Activated B cell treated with CpG ODN at 0.5 μM for 24 hours (primary cell): Measurements from ENCODE around the gene PPT2. TPM values are rescaled to one million over a fixed set of nuclear protein-coding genes. Genes with fewer than 3 reads are reported as not detected.

Source experiments
- ATAC-seq: fragments of 200-7000 bp; cut with Tn5 transposase; one replicate; pipeline ENCODE4 v1.10.0; 2021; ENCODE audit warnings: low read depth, mild to moderate bottlenecking, moderate library complexity
- CTCF ChIA-PET: fragments of 350-600 bp; sonication (Branson Sonifier 250); formaldehyde crosslinking; loops from one replicate; lab custom pipeline; 2021; ENCODE audit warnings: antibody characterized with exemption; lab: Charles Lee
- POLR2A ChIA-PET: fragments of 350-600 bp; sonication (Branson Sonifier 250); formaldehyde crosslinking; loops from one replicate; lab custom pipeline; 2021; ENCODE audit warnings: antibody characterized with exemption; lab: Charles Lee
- DNase-seq: peaks from one replicate; pipeline ENCODE4 v3.0.0; 2022
- H3K27ac Mint-ChIP-seq: one replicate; pipeline ENCODE4 v1.8.0; 2020; ENCODE audit warnings: mixed read lengths
- H3K27me3 Mint-ChIP-seq: one replicate; pipeline ENCODE4 v1.8.0; 2021; ENCODE audit warnings: mixed read lengths
- H3K36me3 Mint-ChIP-seq: one replicate; pipeline ENCODE4 v1.8.0; 2021; ENCODE audit warnings: low read depth, mixed read lengths
- H3K4me1 Mint-ChIP-seq: one replicate; pipeline ENCODE4 v1.8.0; 2021; ENCODE audit warnings: mixed read lengths
- H3K4me3 Mint-ChIP-seq: one replicate; pipeline ENCODE4 v1.8.0; 2020; ENCODE audit warnings: mild to moderate bottlenecking, mixed read lengths
- H3K9me3 Mint-ChIP-seq: one replicate; pipeline ENCODE4 v1.8.0; 2020; ENCODE audit warnings: mixed read lengths
- intact Hi-C: fragments of 100-400 bp; cut with micrococcal nuclease; formaldehyde crosslinking; loops from one replicate; pipeline ENCODE4 v1.15.1; 2024
- total RNA-seq: library from RNA; stranded (reverse); gene quantifications from 2 replicates; pipeline ENCODE4 v1.2.3, GENCODE V29; 2022
- TF ChIP-seq, protein P1 (sequence below): fragments of 200-600 bp; IDR thresholded peaks from one replicate; pipeline ENCODE4 v1.8.0; 2022; ENCODE audit warnings: antibody characterized with exemption, mild to moderate bottlenecking

Gene PPT2
- total RNA-seq, 1 donor from 2014 or later = 3.0 TPM

DNA sequence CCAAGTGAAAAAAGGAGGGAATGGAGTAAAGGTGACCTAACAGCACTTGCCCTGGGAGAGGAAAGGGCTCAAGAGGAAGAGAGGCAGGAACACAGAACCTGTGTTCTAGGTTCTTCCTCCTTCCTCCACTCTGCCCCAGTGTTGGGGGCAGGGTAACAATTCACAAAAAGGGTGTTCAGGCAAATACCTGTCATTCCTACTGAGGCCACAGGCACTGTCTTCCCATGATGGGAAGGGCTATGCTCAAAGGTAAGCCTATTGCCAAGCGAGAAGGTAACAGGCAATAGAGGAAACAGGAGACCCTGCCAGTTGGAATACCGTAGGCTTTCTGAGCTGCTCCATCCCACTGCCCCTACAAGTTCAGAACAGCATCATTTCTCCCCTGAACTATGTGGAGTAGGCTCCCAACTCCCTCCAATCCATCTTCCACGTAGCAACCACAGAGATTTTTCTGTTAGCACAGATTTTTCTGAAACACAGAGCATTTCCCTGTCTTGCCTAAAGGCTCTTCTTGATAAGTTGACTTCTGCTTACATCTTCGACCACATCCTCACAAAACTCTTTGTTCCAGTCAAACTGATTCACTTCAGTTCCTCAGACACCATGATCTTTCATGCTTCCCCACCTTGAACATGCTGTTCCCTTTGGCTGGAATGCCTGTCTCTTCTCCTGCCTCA, 19.2 kb downstream of the PPT2 start:
- TF ChIP-seq, protein P1, sequence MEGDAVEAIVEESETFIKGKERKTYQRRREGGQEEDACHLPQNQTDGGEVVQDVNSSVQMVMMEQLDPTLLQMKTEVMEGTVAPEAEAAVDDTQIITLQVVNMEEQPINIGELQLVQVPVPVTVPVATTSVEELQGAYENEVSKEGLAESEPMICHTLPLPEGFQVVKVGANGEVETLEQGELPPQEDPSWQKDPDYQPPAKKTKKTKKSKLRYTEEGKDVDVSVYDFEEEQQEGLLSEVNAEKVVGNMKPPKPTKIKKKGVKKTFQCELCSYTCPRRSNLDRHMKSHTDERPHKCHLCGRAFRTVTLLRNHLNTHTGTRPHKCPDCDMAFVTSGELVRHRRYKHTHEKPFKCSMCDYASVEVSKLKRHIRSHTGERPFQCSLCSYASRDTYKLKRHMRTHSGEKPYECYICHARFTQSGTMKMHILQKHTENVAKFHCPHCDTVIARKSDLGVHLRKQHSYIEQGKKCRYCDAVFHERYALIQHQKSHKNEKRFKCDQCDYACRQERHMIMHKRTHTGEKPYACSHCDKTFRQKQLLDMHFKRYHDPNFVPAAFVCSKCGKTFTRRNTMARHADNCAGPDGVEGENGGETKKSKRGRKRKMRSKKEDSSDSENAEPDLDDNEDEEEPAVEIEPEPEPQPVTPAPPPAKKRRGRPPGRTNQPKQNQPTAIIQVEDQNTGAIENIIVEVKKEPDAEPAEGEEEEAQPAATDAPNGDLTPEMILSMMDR = no peak
- Mint-ChIP-seq H3K4me1 (peaks cover 35% of the 10 kb centered on the region), H3K4me3 (no peak overlapping the region), H3K36me3 (peaks cover 28% of the 10 kb centered on the region), H3K27ac (no peak overlapping the region), H3K27me3 (no peaks in the 10 kb centered on the region), H3K9me3 (no peaks in the 10 kb centered on the region)
- ChIA-PET POLR2A (interaction anchor here (0.5 kb wide), 1 partner anchor 46 kb away, joined by 3 read pairs; no protein-coding TSS in a partner anchor), CTCF (interaction anchor here (0.6 kb wide), 1 partner anchor 731 kb away, joined by 3 read pairs; no protein-coding TSS in a partner anchor)
- intact Hi-C loops = loop anchor here (10.0 kb wide), 1 partner anchor 508 kb away; the partner anchor contains the start of genes C6orf47, CSNK2B, GPANK1 and LY6G5B
- DNase-seq (no peak), ATAC-seq (no peak)

DNA sequence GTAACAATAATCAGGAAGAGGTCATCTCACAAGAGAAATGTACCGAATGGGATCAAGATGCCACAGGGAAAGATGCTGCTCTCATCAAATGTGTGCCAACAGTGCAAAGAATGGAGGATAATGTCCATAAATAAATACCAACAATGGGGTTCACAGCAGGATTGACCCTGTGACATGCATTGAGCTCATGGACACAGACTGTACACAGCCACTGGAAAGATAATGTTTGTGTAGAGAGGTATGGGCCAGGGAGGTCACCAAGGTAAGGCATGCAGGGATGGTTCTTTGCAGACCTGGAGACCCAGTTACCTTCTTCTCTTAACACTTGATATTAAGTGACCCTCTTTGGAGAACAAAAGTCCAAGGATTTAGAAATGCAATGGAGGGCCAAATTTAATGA, 20.5 kb downstream of the PPT2 start:
- Mint-ChIP-seq H3K9me3 (no peaks in the 10 kb centered on the region), H3K27ac (no peak overlapping the region), H3K4me1 (peaks cover 45% of the 10 kb centered on the region), H3K27me3 (no peaks in the 10 kb centered on the region), H3K4me3 (peak overlapping the region; percentile 11), H3K36me3 (peaks cover 33% of the 10 kb centered on the region)
- no peak for ATAC-seq
- TF ChIP-seq, protein P1 = no peak
- ChIA-PET POLR2A (interaction anchor here (1.1 kb wide), 1 partner anchor 21 kb away, joined by 3 read pairs; no protein-coding TSS in a partner anchor), CTCF (no interaction called here)
- intact Hi-C loops = loop anchor here (10.0 kb wide), 1 partner anchor 510 kb away; the partner anchor contains the start of genes C6orf47, CSNK2B, GPANK1 and LY6G5B
- DNase-seq = no peak

DNA sequence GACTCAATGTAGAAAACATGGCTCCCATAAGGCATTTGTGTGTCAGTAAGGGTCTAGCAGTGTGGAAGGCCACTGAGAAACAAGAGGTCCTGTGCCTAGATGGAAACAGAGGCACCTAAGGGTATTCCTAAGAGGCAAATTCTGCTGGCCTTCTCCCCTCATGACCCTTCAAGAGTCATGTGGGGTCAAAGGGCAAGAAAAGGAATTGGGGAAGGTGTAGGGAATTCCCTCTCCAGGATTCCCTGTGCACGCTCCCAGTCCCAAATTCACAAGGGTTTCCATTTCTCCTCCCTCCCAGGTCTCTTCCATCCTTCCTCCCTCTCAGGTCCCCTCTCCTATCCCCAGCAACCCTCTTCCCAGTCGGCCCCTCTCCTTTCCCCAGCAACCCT, 21.4 kb downstream of the PPT2 start:
- ATAC-seq = no peak
- H3K36me3 Mint-ChIP-seq = peaks cover 33% of the 10 kb centered on the region
- ChIA-PET POLR2A (no interaction called here), CTCF (no interaction called here)
- H3K4me1 Mint-ChIP-seq = peaks cover 49% of the 10 kb centered on the region
- peak overlapping the region; percentile 99 for H3K27ac Mint-ChIP-seq
- peak overlapping the region; percentile 96 for H3K4me3 Mint-ChIP-seq
- no peaks in the 10 kb centered on the region for H3K27me3 Mint-ChIP-seq
- DNase-seq = no peak
- no peaks in the 10 kb centered on the region for H3K9me3 Mint-ChIP-seq
- TF ChIP-seq, protein P1 = no peak
- intact Hi-C loops = loop anchor here (5.0 to 10.0 kb wide), 4 partner anchors 273 to 1558 kb away; partner anchors contain the start of genes C6orf47, CSNK2B, GPANK1 and HSD17B8

DNA sequence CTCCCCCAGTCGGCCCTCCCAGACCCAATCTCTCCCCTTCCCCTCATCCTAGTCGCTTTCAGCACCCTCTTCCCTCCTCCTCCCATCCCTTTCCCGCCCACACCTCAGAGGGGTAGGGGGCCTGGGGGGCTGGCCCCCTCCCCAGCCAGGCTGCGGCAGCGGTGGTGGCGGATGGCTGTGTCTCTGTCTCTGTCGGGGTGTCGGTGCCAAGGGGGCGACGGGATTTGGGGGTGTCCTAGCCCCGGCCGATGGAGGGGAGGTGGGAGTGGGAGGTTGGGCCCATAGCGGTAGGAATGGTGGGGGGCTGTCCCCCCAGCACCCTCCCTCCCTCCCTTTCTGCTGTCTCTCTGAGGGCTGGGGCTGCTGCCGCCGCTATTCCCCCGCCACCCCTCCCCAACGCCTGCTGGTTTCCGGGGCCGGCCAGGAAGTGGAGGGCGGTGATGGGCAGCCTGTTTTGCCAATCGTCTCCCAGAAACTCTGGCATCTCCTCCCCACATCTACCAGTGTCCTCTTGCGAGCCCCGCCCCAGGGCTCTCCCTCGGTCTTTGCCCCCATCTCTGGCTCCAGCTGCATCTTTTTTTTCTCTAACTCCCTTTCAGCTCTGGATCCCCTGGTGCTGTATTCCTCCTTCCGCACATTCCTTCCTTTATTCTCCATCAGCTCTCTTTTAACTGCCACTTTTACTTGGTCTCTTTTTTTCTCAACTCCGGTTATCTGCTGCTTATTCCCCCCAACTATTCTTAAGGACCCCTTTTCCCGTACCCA, 22.0 kb downstream of the PPT2 start, which contains the start of gene AGPAT1:
AGPAT1 (minus strand) TSS at position 374 of the 765 bp plus-strand sequence. CDS start 4,588 bp downstream, outside the sequence.
- Mint-ChIP-seq H3K27me3 (no peaks in the 10 kb centered on the region), H3K27ac (peak within 1 kb of the TSS; percentile 99), H3K4me1 (peaks cover 54% of the 10 kb centered on the region), H3K36me3 (peaks cover 33% of the 10 kb centered on the region), H3K4me3 (peak within 1 kb of the TSS; percentile 96), H3K9me3 (no peaks in the 10 kb centered on the region)
- ATAC-seq (peak; percentile 50), DNase-seq (peak; percentile 92)
- TF ChIP-seq, protein P1 = no peak
- ChIA-PET POLR2A (interaction anchor here (0.6 to 5.0 kb wide), 7 partner anchors 10 to 669 kb away, joined by 3 to 102 read pairs (median 5); partner anchors contain the start of genes ATF6B, GPSM3, NELFE and PBX2), CTCF (no interaction called here)
- intact Hi-C loops = loop anchor here (1.0 to 10.0 kb wide), 6 partner anchors 22 to 1559 kb away; partner anchors contain the start of genes C6orf47, CSNK2B, GPANK1 and HSD17B8
